ENCODE measurements around the gene TEKT3.

DNA sequence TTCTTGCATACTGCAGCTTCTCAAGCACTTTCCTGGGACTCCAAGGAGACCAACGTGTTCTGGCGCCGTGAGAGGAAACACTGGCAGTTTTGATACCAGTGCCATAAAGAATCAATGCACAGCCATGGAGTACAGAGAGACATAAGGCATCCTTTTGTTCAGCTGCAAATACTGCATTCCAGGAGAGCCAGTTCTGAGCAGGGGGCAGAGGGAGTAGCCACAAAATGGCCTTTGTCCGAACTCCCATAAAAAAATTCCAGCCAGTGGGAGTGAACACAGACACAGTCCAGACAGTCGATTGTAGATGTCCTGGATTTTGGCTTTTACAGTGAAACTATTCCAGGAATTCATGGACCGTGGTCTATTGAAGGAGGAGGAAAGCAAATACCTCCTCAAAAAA lies 36.2 kb upstream of the TEKT3 start:
- TF ChIP-seq, protein P1, sequence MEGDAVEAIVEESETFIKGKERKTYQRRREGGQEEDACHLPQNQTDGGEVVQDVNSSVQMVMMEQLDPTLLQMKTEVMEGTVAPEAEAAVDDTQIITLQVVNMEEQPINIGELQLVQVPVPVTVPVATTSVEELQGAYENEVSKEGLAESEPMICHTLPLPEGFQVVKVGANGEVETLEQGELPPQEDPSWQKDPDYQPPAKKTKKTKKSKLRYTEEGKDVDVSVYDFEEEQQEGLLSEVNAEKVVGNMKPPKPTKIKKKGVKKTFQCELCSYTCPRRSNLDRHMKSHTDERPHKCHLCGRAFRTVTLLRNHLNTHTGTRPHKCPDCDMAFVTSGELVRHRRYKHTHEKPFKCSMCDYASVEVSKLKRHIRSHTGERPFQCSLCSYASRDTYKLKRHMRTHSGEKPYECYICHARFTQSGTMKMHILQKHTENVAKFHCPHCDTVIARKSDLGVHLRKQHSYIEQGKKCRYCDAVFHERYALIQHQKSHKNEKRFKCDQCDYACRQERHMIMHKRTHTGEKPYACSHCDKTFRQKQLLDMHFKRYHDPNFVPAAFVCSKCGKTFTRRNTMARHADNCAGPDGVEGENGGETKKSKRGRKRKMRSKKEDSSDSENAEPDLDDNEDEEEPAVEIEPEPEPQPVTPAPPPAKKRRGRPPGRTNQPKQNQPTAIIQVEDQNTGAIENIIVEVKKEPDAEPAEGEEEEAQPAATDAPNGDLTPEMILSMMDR (IDR thresholded peaks at IDR 0.05): no peak
- no peak for TF ChIP-seq POLR2A (IDR thresholded peaks at IDR 0.05)

Measured in esophagus squamous epithelium (tissue), 4 donors.